ENCODE results near the gene ASPN.

Gene ASPN

DNA sequence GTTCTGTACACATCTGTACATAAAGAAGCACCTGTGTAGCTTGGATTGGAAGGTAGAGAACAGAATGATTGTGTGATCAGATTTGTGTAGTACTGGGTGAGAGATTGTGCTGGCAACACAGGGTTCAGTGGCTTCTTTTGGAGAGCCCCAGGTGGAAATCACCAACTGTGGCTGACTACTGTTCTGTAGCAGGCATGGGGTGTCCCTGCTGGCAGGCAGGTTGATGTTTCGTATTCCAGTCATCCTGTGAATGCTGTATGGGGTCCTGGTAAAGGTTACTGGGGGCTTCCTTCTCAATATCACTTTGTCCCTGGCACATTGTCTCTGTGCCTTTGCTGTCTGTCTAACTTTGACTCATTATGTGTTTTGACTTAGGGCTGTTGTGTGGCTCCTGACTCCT is 5.3 kb downstream of the ASPN start:
- Histone ChIP-seq H3K4me2 (ENCODE audit: insufficient read depth, low read length, poor library complexity, severe bottlenecking) (no peak overlapping the region), H3K27ac (replicated peaks; ENCODE audit: low read length) (no peak overlapping the region), H3K79me1 (ENCODE audit: low read depth, low read length) (no peaks in the 10 kb centered on the region), H3K4me1 (ENCODE audit: control insufficient read depth in 2 of 2, insufficient read depth in 1 of 2, low read depth in 1 of 2, low read length in 2 of 2) (no peaks in the 10 kb centered on the region), H3K36me3 (replicated peaks in 1 of 2; ENCODE audit: control insufficient read depth in 2 of 2, insufficient read depth in 2 of 2, low read length in 2 of 2) (no peaks in the 10 kb centered on the region), H3K9ac (ENCODE audit: low read depth, low read length, poor library complexity) (no peak overlapping the region), H3K23ac (ENCODE audit: low read depth, low read length, poor library complexity) (no peak overlapping the region), H2AK5ac (ENCODE audit: low read depth, low read length) (no peak overlapping the region), H2BK120ac (ENCODE audit: low read depth, low read length) (no peak overlapping the region), H3K4ac (ENCODE audit: low read length) (no peak overlapping the region), H2AFZ (ENCODE audit: low read length) (no peak overlapping the region), H2BK12ac (ENCODE audit: low read length) (no peak overlapping the region), H3K9me3 (replicated peaks in 1 of 2; ENCODE audit: control insufficient read depth in 2 of 2, insufficient read depth in 1 of 2, low read depth in 1 of 2, low read length in 2 of 2) (no peaks in the 10 kb centered on the region), H2BK15ac (ENCODE audit: low read length) (no peak overlapping the region), H2BK5ac (ENCODE audit: low read length) (no peak overlapping the region), H4K8ac (ENCODE audit: low read depth, low read length) (no peak overlapping the region), H4K91ac (ENCODE audit: low read depth, low read length, poor library complexity) (no peak overlapping the region), H3K4me3 (ENCODE audit: low read length in 2 of 2) (no peak overlapping the region), H3K14ac (ENCODE audit: low read length) (no peak overlapping the region), H3K27me3 (ENCODE audit: control insufficient read depth in 3 of 3, insufficient read depth in 3 of 3, low read depth in 1 of 3, low read length in 3 of 3) (no peaks in the 10 kb centered on the region), H3K18ac (ENCODE audit: low read length) (no peak overlapping the region)
- no peak for DNase-seq (ENCODE audit: low spot score)
- no CpG with 5 or more reads among the region's 1 CpG for WGBS, 2 donors (ENCODE audit: extremely low coverage in 2 of 2, insufficient read length in 2 of 2, insufficient replicate concordance in 1 of 2)

DNA sequence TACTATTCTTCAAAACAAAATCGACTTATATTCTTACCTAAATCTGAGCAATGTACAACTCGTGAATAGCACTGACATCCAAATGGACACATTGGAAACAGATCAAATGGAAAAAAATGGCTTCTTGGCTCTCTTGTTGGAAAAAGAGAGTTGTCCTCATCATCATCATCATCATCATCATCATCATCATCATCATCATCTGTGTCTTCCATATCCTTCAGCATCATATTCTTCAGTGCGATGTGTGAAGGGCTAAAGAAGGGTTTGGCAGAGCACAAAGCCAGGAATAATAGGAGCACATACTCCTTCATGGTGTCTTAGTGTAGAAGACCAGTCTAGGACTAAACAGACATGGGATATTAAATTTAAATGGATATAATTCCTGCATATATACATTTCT is 7.7 kb downstream of the ASPN start:
- no peaks in the 10 kb centered on the region for H3K9me3 ChIP-seq (replicated peaks in 1 of 2; ENCODE audit: control insufficient read depth in 2 of 2, insufficient read depth in 1 of 2, low read depth in 1 of 2, low read length in 2 of 2)
- H3K36me3 ChIP-seq (replicated peaks in 1 of 2; ENCODE audit: control insufficient read depth in 2 of 2, insufficient read depth in 2 of 2, low read length in 2 of 2) = no peaks in the 10 kb centered on the region
- no peaks in the 10 kb centered on the region for H3K79me1 ChIP-seq (ENCODE audit: low read depth, low read length)
- H2AK5ac ChIP-seq (ENCODE audit: low read depth, low read length) = no peak overlapping the region
- H2BK5ac ChIP-seq (ENCODE audit: low read length) = no peak overlapping the region
- DNase-seq (ENCODE audit: low spot score) = no peak
- H3K27ac ChIP-seq (replicated peaks; ENCODE audit: low read length) = no peak overlapping the region
- no peak overlapping the region for H3K4ac ChIP-seq (ENCODE audit: low read length)
- H3K4me3 ChIP-seq (ENCODE audit: low read length in 2 of 2) = no peak overlapping the region
- H3K4me2 ChIP-seq (ENCODE audit: insufficient read depth, low read length, poor library complexity, severe bottlenecking) = no peak overlapping the region
- H3K9ac ChIP-seq (ENCODE audit: low read depth, low read length, poor library complexity) = no peak overlapping the region
- H2BK15ac ChIP-seq (ENCODE audit: low read length) = no peak overlapping the region
- no peaks in the 10 kb centered on the region for H3K27me3 ChIP-seq (ENCODE audit: control insufficient read depth in 3 of 3, insufficient read depth in 3 of 3, low read depth in 1 of 3, low read length in 3 of 3)
- no peak overlapping the region for H2BK120ac ChIP-seq (ENCODE audit: low read depth, low read length)
- no peaks in the 10 kb centered on the region for H3K4me1 ChIP-seq (ENCODE audit: control insufficient read depth in 2 of 2, insufficient read depth in 1 of 2, low read depth in 1 of 2, low read length in 2 of 2)
- H2AFZ ChIP-seq (ENCODE audit: low read length) = no peak overlapping the region
- H2BK12ac ChIP-seq (ENCODE audit: low read length) = no peak overlapping the region
- no peak overlapping the region for H3K14ac ChIP-seq (ENCODE audit: low read length)
- WGBS, 2 donors (ENCODE audit: extremely low coverage in 2 of 2, insufficient read length in 2 of 2, insufficient replicate concordance in 1 of 2) = no CpG with 5 or more reads among the region's 3 CpGs
- H4K91ac ChIP-seq (ENCODE audit: low read depth, low read length, poor library complexity) = no peak overlapping the region
- H4K8ac ChIP-seq (ENCODE audit: low read depth, low read length) = no peak overlapping the region
- H3K23ac ChIP-seq (ENCODE audit: low read depth, low read length, poor library complexity) = no peak overlapping the region
- no peak overlapping the region for H3K18ac ChIP-seq (ENCODE audit: low read length)

DNA sequence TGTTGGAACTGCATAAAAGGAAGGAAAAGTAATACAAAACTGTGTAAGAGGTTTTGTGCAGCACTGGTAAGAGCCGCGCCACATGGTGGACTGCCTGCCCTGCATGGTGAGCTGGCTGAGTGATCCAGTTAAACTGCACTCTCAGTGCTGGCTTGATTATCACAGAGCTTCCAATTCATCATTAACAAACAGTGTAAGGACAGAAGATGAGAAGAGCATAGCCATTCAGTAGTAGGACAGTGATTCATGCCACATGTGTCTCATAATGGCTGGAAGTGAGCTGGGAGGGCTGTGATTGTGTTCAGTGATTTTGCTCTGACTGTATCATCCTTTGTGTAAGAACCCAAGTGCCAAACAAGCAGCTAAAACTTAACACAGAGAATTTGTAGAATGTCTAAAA is 14.1 kb downstream of the ASPN start:
- Histone ChIP-seq H3K9ac (ENCODE audit: low read depth, low read length, poor library complexity) (no peak overlapping the region), H3K36me3 (replicated peaks in 1 of 2; ENCODE audit: control insufficient read depth in 2 of 2, insufficient read depth in 2 of 2, low read length in 2 of 2) (no peaks in the 10 kb centered on the region), H3K14ac (ENCODE audit: low read length) (no peak overlapping the region), H4K8ac (ENCODE audit: low read depth, low read length) (no peak overlapping the region), H2BK12ac (ENCODE audit: low read length) (no peak overlapping the region), H3K4me1 (ENCODE audit: control insufficient read depth in 2 of 2, insufficient read depth in 1 of 2, low read depth in 1 of 2, low read length in 2 of 2) (no peaks in the 10 kb centered on the region), H2AK5ac (ENCODE audit: low read depth, low read length) (no peak overlapping the region), H2BK120ac (ENCODE audit: low read depth, low read length) (no peak overlapping the region), H3K4me3 (ENCODE audit: low read length in 2 of 2) (no peak overlapping the region), H3K9me3 (replicated peaks in 1 of 2; ENCODE audit: control insufficient read depth in 2 of 2, insufficient read depth in 1 of 2, low read depth in 1 of 2, low read length in 2 of 2) (peaks cover 0 to 2% of the 10 kb centered on the region in 2 donors), H2BK15ac (ENCODE audit: low read length) (no peak overlapping the region), H2AFZ (ENCODE audit: low read length) (no peak overlapping the region), H3K27me3 (ENCODE audit: control insufficient read depth in 3 of 3, insufficient read depth in 3 of 3, low read depth in 1 of 3, low read length in 3 of 3) (no peaks in the 10 kb centered on the region), H3K27ac (replicated peaks; ENCODE audit: low read length) (no peak overlapping the region), H4K91ac (ENCODE audit: low read depth, low read length, poor library complexity) (no peak overlapping the region), H3K18ac (ENCODE audit: low read length) (no peak overlapping the region), H3K4ac (ENCODE audit: low read length) (no peak overlapping the region), H3K4me2 (ENCODE audit: insufficient read depth, low read length, poor library complexity, severe bottlenecking) (no peak overlapping the region), H3K79me1 (ENCODE audit: low read depth, low read length) (no peaks in the 10 kb centered on the region), H2BK5ac (ENCODE audit: low read length) (no peak overlapping the region), H3K23ac (ENCODE audit: low read depth, low read length, poor library complexity) (no peak overlapping the region)
- DNase-seq (ENCODE audit: low spot score) = no peak
- WGBS, 2 donors (ENCODE audit: extremely low coverage in 2 of 2, insufficient read length in 2 of 2, insufficient replicate concordance in 1 of 2) = no CpG with 5 or more reads among the region's 2 CpGs

DNA sequence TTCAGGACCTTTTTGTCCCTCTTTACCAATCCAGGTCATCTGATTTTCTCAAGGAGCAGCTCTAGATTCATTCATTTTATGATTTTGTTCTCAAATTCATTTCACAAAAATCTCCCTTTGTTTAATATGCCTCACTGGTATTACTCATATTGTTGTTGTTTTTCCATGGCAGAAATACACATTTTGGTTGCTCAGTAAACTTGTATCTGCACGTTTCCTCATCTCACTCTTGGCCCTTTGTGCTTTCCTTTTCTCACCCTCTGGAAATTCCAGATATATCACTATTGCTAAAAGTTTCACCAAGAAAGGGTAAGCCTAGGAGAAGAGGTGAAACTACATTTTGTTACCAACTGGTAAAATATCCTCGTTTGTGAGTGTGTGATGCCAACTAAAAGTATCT is 14.8 kb downstream of the ASPN start:
- peaks cover 0 to 2% of the 10 kb centered on the region in 2 donors for H3K9me3 ChIP-seq (replicated peaks in 1 of 2; ENCODE audit: control insufficient read depth in 2 of 2, insufficient read depth in 1 of 2, low read depth in 1 of 2, low read length in 2 of 2)
- DNase-seq (ENCODE audit: low spot score) = no peak
- H3K4ac ChIP-seq (ENCODE audit: low read length) = no peak overlapping the region
- H3K14ac ChIP-seq (ENCODE audit: low read length) = no peak overlapping the region
- no peak overlapping the region for H3K27ac ChIP-seq (replicated peaks; ENCODE audit: low read length)
- H2BK12ac ChIP-seq (ENCODE audit: low read length) = no peak overlapping the region
- no peak overlapping the region for H3K23ac ChIP-seq (ENCODE audit: low read depth, low read length, poor library complexity)
- H3K79me1 ChIP-seq (ENCODE audit: low read depth, low read length) = no peaks in the 10 kb centered on the region
- no peak overlapping the region for H4K91ac ChIP-seq (ENCODE audit: low read depth, low read length, poor library complexity)
- H3K36me3 ChIP-seq (replicated peaks in 1 of 2; ENCODE audit: control insufficient read depth in 2 of 2, insufficient read depth in 2 of 2, low read length in 2 of 2) = no peaks in the 10 kb centered on the region
- H3K4me2 ChIP-seq (ENCODE audit: insufficient read depth, low read length, poor library complexity, severe bottlenecking) = no peak overlapping the region
- no peak overlapping the region for H3K4me3 ChIP-seq (ENCODE audit: low read length in 2 of 2)
- H3K27me3 ChIP-seq (ENCODE audit: control insufficient read depth in 3 of 3, insufficient read depth in 3 of 3, low read depth in 1 of 3, low read length in 3 of 3) = no peaks in the 10 kb centered on the region
- no peak overlapping the region for H2AFZ ChIP-seq (ENCODE audit: low read length)
- no peak overlapping the region for H2BK120ac ChIP-seq (ENCODE audit: low read depth, low read length)
- no peak overlapping the region for H4K8ac ChIP-seq (ENCODE audit: low read depth, low read length)
- no peak overlapping the region for H2AK5ac ChIP-seq (ENCODE audit: low read depth, low read length)
- no CpG with 5 or more reads among the region's 2 CpGs for WGBS, 2 donors (ENCODE audit: extremely low coverage in 2 of 2, insufficient read length in 2 of 2, insufficient replicate concordance in 1 of 2)
- no peak overlapping the region for H3K9ac ChIP-seq (ENCODE audit: low read depth, low read length, poor library complexity)
- H2BK15ac ChIP-seq (ENCODE audit: low read length) = no peak overlapping the region
- H2BK5ac ChIP-seq (ENCODE audit: low read length) = no peak overlapping the region
- H3K4me1 ChIP-seq (ENCODE audit: control insufficient read depth in 2 of 2, insufficient read depth in 1 of 2, low read depth in 1 of 2, low read length in 2 of 2) = no peaks in the 10 kb centered on the region
- no peak overlapping the region for H3K18ac ChIP-seq (ENCODE audit: low read length)
